Keratinocyte (primary cell): ENCODE results near the gene DPP3.

Experiments used
- CTCF ChIP-seq, 3 experiments: IDR thresholded peaks in 1 of 3; conservative IDR thresholded peaks in 1 of 3; optimal IDR thresholded peaks in 1 of 3; 2 replicates in 2 of 3; 3 replicates in 1 of 3; pipeline versions ENCODE3 to v1.5.1; 2011; ENCODE audit warnings: low read length in 3 of 3, mild to moderate bottlenecking in 3 of 3, moderate library complexity in 2 of 3, control low read depth in 1 of 3, inconsistent platforms in 1 of 3; ENCODE audit not compliant: insufficient read depth in 2 of 3; ENCODE audit errors: extremely low read depth in 1 of 3
- EZH2 ChIP-seq: IDR thresholded peaks from one replicate; pipeline ENCODE4 v1.6.1; 2012; ENCODE audit warnings: inconsistent platforms, mild to moderate bottlenecking, low read length, moderate library complexity

GRCh38 chr11:66539870-66540213 lies 59.6 kb downstream of the DPP3 start:
- TF ChIP-seq CTCF (optimal IDR thresholded peaks at IDR 0.05 in 1 of 3, IDR thresholded peaks at IDR 0.05 in 1 of 3, conservative IDR thresholded peaks at IDR 0.05 in 1 of 3; ENCODE audit: extremely low read depth in 1 of 3, insufficient read depth in 2 of 3, low read length in 3 of 3) (no peak), EZH2 (no peak)
